IPS-20b (cell line): ENCODE data around the gene RAD51B.
"Not testable (repeated sequence)": the region's sequence is repeated elsewhere in the genome, so short reads cannot be mapped to it uniquely, and the experiment has no call there.

Source experiments
- H3K27ac ChIP-seq: one replicate; pipeline ENCODE4 v1.5.1; 2013; ENCODE audit warnings: low read length
- H3K27me3 ChIP-seq: 2 replicates; pipeline ENCODE4 v1.6.1; 2013; ENCODE audit warnings: mild to moderate bottlenecking, low read length, inconsistent platforms; ENCODE audit not compliant: insufficient read depth
- H3K36me3 ChIP-seq: 2 replicates; pipeline ENCODE4 v1.6.1; 2013; ENCODE audit warnings: low read depth, mild to moderate bottlenecking, inconsistent platforms, low read length, moderate library complexity; ENCODE audit not compliant: insufficient read depth
- H3K4me1 ChIP-seq: 2 replicates; pipeline ENCODE4 v1.6.1; 2013; ENCODE audit warnings: mild to moderate bottlenecking, control low read depth, inconsistent platforms, low read length, moderate library complexity; ENCODE audit not compliant: insufficient read depth
- H3K4me3 ChIP-seq: 2 replicates; pipeline ENCODE4 v1.5.1; 2013; ENCODE audit warnings: mild to moderate bottlenecking, low read length, inconsistent platforms
- H3K9ac ChIP-seq: 2 replicates; pipeline ENCODE4 v1.6.1; 2013; ENCODE audit warnings: low read depth, mild to moderate bottlenecking, inconsistent platforms, low read length, moderate library complexity
- H3K9me3 ChIP-seq: 2 replicates; pipeline ENCODE4 v1.6.1; 2013; ENCODE audit warnings: mild to moderate bottlenecking, low read depth, low read length, inconsistent platforms; ENCODE audit not compliant: insufficient read depth

The RAD51B gene

DNA sequence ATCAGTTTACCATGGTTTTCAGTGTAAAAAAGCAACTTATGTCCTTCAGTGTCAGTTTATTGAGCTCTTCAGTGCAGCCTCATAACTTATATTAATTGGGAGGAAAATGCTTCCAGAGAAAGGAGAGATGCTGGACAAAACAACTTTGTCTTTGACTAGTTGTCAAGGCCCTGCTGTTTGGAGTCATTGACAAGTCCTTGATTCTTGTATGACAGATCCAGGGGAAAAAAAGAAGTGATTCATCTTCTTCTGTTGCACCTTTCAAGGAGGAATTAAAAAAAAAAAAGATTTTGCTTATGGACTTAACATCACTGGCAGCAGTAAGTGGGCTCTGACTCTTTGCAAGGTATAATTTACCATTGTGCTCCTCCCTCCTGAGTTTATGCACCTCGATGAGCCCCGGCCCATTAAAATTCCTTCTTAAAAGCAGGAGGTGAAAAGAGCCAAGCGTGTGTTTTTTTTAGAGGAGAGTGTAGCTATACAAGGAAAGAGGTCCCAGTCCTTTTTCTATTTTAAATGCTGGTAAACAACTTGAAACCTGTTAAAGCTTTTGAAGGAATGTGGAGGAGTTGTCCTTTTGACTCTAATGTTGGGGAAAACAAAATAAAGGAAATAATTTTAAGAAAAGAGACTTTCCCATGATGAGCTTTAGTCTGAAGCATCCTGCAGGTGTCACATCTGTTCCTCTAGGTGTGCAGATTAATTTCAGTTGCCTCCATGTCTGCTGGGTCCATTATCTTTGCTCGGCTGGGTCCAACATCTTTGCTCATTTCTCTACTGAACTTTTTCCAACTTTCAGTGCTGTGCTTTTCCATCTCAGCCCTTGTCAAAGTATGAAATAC lies 431.6 kb downstream of the RAD51B start:
- no peak overlapping the region for H3K27ac ChIP-seq
- peaks cover 69% of the 10 kb centered on the region for H3K4me1 ChIP-seq
- H3K9me3 ChIP-seq, result no peaks in the 10 kb centered on the region
- 0 out of 2 replicates have a peak overlapping the region, but pooled peaks have one; percentile 13 for H3K9ac ChIP-seq
- no peak overlapping the region for H3K4me3 ChIP-seq
- H3K27me3 ChIP-seq, result no peaks in the 10 kb centered on the region
- H3K36me3 ChIP-seq, result no peaks in the 10 kb centered on the region

DNA sequence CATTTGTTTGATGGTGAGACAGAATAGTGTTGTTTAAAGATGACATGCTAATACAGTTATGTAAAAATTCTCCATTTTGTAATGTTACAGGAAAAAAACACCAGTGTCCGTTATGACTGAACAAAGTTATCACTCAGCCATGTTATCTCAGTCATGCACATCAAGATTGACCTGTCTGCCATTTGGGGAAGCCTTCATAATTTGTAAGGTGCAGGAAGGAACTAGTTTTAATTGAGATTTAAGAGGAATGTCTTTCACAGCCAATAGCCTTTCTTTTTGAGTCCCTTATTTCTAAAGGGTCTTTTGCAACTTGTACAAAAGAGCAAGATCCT lies 432.2 kb downstream of the RAD51B start:
- H3K27ac ChIP-seq, result no peak overlapping the region
- H3K9me3 ChIP-seq, result no peaks in the 10 kb centered on the region
- H3K4me1 ChIP-seq, result peaks cover 72% of the 10 kb centered on the region
- H3K36me3 ChIP-seq, result no peaks in the 10 kb centered on the region
- H3K9ac ChIP-seq, result no peak overlapping the region
- H3K4me3 ChIP-seq, result no peak overlapping the region
- H3K27me3 ChIP-seq, result no peaks in the 10 kb centered on the region

DNA sequence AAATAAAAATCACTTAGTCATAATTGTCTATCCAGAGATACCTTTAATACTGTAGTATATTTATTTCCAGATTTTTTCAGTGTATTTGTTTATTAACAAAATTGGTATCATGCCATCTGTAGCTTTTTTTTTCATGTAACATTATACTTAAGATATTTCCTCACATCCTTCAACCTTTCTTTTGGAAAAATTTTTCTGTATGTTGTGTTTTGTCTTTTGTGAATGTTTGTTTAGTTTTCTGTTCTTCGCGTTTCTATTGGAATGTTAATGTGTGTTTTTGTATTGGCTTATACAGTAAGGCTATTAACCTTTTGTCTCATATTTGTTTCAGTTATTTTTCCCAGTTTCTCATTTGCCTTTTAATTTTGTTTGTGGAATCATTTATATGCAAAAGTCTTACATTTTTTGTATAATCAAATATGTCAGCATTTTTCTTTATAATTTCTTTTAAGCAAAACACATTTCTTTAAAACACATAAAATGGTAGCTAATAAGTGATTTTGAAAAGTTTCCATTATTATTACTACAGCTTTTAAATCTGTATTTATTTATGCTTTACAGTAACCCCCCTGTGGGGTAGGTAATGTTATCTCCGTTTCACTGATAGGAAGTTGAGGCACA lies 433.7 kb downstream of the RAD51B start:
- no peaks in the 10 kb centered on the region for H3K27me3 ChIP-seq
- no peak overlapping the region for H3K9ac ChIP-seq
- H3K36me3 ChIP-seq, result no peaks in the 10 kb centered on the region
- no peak overlapping the region for H3K27ac ChIP-seq
- H3K4me3 ChIP-seq, result no peak overlapping the region
- peaks cover 64% of the 10 kb centered on the region for H3K4me1 ChIP-seq
- H3K9me3 ChIP-seq, result no peaks in the 10 kb centered on the region

GRCh38 chr14:68253878-68254528 lies 434.4 kb downstream of the RAD51B start:
- Histone ChIP-seq H3K4me3 (no peak overlapping the region), H3K27ac (no peak overlapping the region), H3K36me3 (no peaks in the 10 kb centered on the region), H3K9me3 (no peaks in the 10 kb centered on the region), H3K27me3 (no peaks in the 10 kb centered on the region), H3K9ac (no peak overlapping the region), H3K4me1 (peaks cover 62% of the 10 kb centered on the region)

- Histone ChIP-seq H3K9ac (no peak overlapping the region), H3K27me3 (no peaks in the 10 kb centered on the region), H3K4me3 (no peak overlapping the region), H3K4me1 (peaks cover 58% of the 10 kb centered on the region), H3K9me3 (no peaks in the 10 kb centered on the region), H3K36me3 (no peaks in the 10 kb centered on the region), H3K27ac (no peak overlapping the region)
These were observed 435.3 kb downstream of the RAD51B start for GRCh38 chr14:68254669-68255527.

GRCh38 chr14:68255693-68256178 lies 436.2 kb downstream of the RAD51B start:
- no peak overlapping the region for H3K4me3 ChIP-seq
- no peaks in the 10 kb centered on the region for H3K27me3 ChIP-seq
- H3K9me3 ChIP-seq, result no peaks in the 10 kb centered on the region
- H3K36me3 ChIP-seq, result no peaks in the 10 kb centered on the region
- H3K27ac ChIP-seq, result no peak overlapping the region
- no peak overlapping the region; the same call in 1 of the 2 replicates for H3K9ac ChIP-seq
- peaks cover 60% of the 10 kb centered on the region for H3K4me1 ChIP-seq

DNA sequence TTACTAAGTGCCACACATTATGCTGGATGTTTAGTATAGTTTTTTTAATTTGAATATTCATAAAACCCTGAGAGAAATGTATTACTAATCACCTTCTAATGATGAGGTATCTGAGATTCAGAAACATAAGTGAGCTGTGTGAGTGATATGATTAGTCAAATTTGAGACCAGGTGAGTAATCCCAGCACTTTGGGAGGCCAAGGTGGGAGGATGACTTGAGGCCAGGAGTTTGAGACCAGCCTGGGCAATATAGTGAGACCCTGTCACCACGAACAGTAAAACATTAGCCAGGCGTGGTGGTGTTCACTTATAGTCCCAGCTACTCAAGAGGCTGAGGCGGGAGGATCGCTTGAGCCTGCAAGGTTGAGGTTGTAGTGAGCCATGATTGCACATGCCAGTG lies 438.4 kb downstream of the RAD51B start:
- H3K4me3 ChIP-seq, result no peak overlapping the region
- no peak overlapping the region for H3K9ac ChIP-seq
- peaks cover 69% of the 10 kb centered on the region for H3K4me1 ChIP-seq
- no peak overlapping the region for H3K27ac ChIP-seq
- no peaks in the 10 kb centered on the region for H3K9me3 ChIP-seq
- H3K27me3 ChIP-seq, result peaks cover 5% of the 10 kb centered on the region; the same call in 1 of the 2 replicates
- no peaks in the 10 kb centered on the region for H3K36me3 ChIP-seq

DNA sequence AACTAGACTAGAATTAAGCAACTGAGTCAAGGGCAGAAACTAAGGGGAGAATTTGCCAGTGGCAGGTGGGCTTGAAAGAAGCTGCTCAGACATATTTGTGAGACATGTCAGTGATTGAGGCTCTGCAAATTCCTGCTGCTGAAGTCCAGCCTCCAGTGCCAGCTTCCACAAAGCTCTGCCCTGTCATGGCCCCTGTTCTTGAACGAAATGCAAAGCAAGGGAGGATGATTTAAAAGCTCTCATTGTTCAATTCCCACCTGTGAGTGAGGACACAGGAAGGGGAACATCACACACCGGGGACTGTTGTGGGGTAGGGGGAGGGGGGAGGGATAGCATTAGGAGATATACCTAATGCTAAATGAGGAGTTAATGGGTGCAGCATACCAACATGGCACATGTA lies 439.4 kb downstream of the RAD51B start:
- H3K4me1 ChIP-seq, result peaks cover 67% of the 10 kb centered on the region
- H3K9me3 ChIP-seq, H3K9ac ChIP-seq, H3K4me3 ChIP-seq, H3K27ac ChIP-seq, H3K36me3 ChIP-seq, H3K27me3 ChIP-seq: not testable (repeated sequence)

DNA sequence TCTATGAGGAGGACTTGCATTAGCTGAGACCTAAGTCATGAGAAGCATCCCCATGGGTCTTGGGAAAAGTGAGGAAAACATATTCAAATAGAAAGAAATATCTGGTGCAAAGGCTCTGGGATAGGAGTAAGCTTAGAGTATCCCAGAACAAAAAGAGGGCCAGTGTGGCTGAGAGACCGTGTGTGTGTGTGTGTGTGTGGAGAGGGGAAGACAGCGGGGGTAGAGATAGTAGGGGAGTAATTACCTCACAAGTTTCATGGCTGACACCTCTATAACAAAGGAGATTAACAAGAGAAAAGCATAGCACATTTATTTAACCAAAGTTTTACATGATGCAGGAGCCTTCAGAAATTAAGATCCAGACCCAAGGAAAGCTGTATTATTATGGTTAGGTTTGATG lies 440.5 kb downstream of the RAD51B start:
- H3K9ac ChIP-seq, result peak overlapping the region; percentile 64; the same call in 1 of the 2 replicates

GRCh38 chr14:68261092-68261842 lies 441.7 kb downstream of the RAD51B start:
- Histone ChIP-seq H3K9ac (peak overlapping the region; percentile 64; the same call in 1 of the 2 replicates), H3K27me3 (peaks cover 5% of the 10 kb centered on the region; the same call in 1 of the 2 replicates), H3K27ac (peak overlapping the region; percentile 81), H3K36me3 (no peaks in the 10 kb centered on the region), H3K4me3 (peak overlapping the region; percentile 44), H3K4me1 (peaks cover 57% of the 10 kb centered on the region), H3K9me3 (no peaks in the 10 kb centered on the region)

More for the DNA sequence above, 440.5 kb downstream of the RAD51B start:
- Histone ChIP-seq H3K4me1 (peaks cover 62% of the 10 kb centered on the region), H3K36me3 (no peaks in the 10 kb centered on the region), H3K27me3 (peaks cover 5% of the 10 kb centered on the region; the same call in 1 of the 2 replicates), H3K27ac (peak overlapping the region; percentile 73), H3K9me3 (no peaks in the 10 kb centered on the region), H3K4me3 (peak overlapping the region; percentile 44; the same call in 1 of the 2 replicates)
